ENCODE results near the gene ZMYND10.

The ZMYND10 gene

DNA sequence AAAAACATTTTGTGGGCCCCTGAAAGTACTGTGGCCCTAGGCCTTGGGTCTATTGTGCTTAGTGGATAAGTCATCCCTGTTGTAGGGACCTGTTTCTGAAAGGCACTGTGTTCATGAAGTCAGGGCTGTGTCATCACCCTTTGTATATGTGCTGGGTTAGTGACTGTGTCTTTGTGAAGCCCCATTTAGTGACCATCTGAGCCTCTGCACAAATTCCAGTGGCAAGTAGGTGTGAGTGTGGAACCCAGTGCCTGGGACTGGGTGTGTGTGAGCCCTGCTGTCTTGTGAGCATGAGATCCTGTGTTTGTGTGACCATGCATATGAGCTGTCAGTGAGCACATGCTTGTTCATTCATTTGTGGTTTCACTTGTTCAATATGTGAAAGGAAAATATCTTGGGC, 40.9 kb downstream of the ZMYND10 start:
- DNase-seq (ENCODE audit: low read depth), result no peak
- TF ChIP-seq, protein P1, sequence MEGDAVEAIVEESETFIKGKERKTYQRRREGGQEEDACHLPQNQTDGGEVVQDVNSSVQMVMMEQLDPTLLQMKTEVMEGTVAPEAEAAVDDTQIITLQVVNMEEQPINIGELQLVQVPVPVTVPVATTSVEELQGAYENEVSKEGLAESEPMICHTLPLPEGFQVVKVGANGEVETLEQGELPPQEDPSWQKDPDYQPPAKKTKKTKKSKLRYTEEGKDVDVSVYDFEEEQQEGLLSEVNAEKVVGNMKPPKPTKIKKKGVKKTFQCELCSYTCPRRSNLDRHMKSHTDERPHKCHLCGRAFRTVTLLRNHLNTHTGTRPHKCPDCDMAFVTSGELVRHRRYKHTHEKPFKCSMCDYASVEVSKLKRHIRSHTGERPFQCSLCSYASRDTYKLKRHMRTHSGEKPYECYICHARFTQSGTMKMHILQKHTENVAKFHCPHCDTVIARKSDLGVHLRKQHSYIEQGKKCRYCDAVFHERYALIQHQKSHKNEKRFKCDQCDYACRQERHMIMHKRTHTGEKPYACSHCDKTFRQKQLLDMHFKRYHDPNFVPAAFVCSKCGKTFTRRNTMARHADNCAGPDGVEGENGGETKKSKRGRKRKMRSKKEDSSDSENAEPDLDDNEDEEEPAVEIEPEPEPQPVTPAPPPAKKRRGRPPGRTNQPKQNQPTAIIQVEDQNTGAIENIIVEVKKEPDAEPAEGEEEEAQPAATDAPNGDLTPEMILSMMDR (IDR thresholded peaks at IDR 0.05; ENCODE audit: low read length, missing control alignments), result no peak
- no peak overlapping the region for H3K4me3 ChIP-seq (replicated peaks; ENCODE audit: low read depth, low read length)

GRCh38 chr3:50303013-50303815, 42.3 kb downstream of the ZMYND10 start, which contains the start of gene HYAL1:
Gene HYAL1, minus strand, starts transcription at chr3:50303574. Its CDS starts 618 bp downstream, at chr3:50302956.
- H3K4me3 ChIP-seq (replicated peaks; ENCODE audit: low read depth, low read length), result peak within 1 kb of the TSS; percentile 10
- peak; percentile 33 for DNase-seq (ENCODE audit: low read depth)
- TF ChIP-seq, protein P1 (IDR thresholded peaks at IDR 0.05; ENCODE audit: low read length, missing control alignments), result peak; percentile 5

DNA sequence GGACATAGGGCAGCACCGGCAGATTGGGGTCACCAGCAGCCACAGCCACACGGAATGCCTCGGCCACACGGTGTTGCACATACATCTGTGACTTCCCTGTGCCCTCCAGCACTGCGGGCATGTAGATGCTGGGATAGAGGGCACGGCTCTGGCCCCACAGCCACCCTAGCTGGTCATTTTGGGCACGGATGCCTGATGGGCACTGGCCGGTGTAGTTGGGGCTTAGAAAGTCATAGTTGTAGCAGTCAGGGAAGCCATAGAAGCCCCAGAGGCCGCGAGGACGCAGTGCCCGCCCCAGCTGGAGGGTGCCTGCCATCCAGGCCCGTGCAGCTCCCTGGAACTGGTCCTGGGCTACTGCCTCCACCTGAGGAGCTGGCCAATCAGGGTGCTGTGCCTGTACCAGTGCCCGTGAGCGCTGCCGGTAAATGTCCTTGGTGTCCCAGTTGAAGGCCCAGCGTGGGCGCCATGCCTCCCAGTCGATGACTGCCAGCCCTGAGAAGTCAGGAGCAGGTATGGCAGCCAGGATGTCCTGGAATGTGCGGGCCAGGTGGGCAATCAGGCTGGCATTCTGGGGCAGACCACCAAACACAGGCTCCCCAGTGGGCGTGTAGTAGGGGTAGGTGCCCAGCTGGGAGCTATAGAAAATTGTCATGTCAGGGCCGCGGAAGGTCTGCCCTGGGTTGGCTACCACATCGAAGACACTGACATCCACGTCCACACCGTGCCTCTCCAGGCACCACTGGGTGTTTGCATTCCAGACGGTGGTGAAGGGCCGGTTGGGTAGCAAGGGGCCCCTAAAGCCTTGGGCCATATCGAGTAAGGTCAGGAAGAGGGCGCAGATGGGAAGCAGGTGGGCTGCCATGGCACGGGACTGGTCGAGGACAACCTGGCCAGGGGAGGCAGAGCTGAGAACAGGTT, 43.2 kb downstream of the ZMYND10 start:
- H3K4me3 ChIP-seq (replicated peaks; ENCODE audit: low read depth, low read length), result no peak overlapping the region
- DNase-seq (ENCODE audit: low read depth), result no peak
- TF ChIP-seq, protein P1 (IDR thresholded peaks at IDR 0.05; ENCODE audit: low read length, missing control alignments), result no peak

GRCh38 chr3:50300681-50301254, 44.8 kb downstream of the ZMYND10 start:
- TF ChIP-seq, protein P1 (IDR thresholded peaks at IDR 0.05; ENCODE audit: low read length, missing control alignments), result no peak
- DNase-seq (ENCODE audit: low read depth), result no peak
- no peak overlapping the region for H3K4me3 ChIP-seq (replicated peaks; ENCODE audit: low read depth, low read length)

- H3K4me3 ChIP-seq (replicated peaks; ENCODE audit: low read depth, low read length), result peak overlapping the region; percentile 55
- DNase-seq (ENCODE audit: low read depth), result peak; percentile 49
- TF ChIP-seq, protein P1 (IDR thresholded peaks at IDR 0.05; ENCODE audit: low read length, missing control alignments), result no peak
Observed at GRCh38 chr3:50299929-50300680, 45.4 kb downstream of the ZMYND10 start.

- H3K4me3 ChIP-seq (replicated peaks; ENCODE audit: low read depth, low read length), result peak overlapping the region; percentile 55
- TF ChIP-seq, protein P1 (IDR thresholded peaks at IDR 0.05; ENCODE audit: low read length, missing control alignments), result no peak
- no peak for DNase-seq (ENCODE audit: low read depth)
Observed at GRCh38 chr3:50299638-50299928, 45.9 kb downstream of the ZMYND10 start.
